Measurements from ENCODE around the gene UVSSA. TPM values are rescaled to one million over a fixed set of nuclear protein-coding genes. Genes with fewer than 3 reads are reported as not detected.
"Not testable (repeated sequence)": the region's sequence is repeated elsewhere in the genome, so short reads cannot be mapped to it uniquely, and the experiment has no call there.

The UVSSA gene
- total RNA-seq, 1 donor from 2014 or later = 33.9 TPM

DNA sequence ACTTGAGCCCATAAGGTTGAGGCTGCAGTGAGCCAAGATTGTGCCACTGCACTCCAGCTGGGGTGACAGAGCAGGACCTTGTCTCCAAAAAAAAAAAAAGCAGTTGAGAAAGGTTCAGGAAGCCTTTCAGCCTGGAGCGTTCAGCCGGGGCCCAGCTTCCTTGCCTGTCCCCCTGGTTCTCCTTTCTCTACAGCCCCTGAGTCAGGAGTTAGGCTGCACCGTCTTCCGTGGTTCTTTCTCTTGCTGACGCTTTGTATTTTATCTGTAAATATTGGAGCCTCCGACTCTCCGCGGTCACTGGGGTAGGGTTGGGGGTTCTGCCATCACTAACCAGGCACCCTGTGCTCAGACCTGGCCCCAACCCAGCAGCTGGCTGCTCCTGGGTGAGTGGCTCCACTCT is 13.8 kb upstream of the UVSSA start:
- no peak overlapping the region for H3K4me3 Mint-ChIP-seq (ENCODE audit: unreplicated experiment)
- H3K27ac Mint-ChIP-seq (ENCODE audit: unreplicated experiment) = no peak overlapping the region
- peaks cover 8% of the 10 kb centered on the region for H3K27me3 Mint-ChIP-seq (ENCODE audit: unreplicated experiment)
- H3K4me1 Mint-ChIP-seq (ENCODE audit: low read depth, unreplicated experiment) = no peaks in the 10 kb centered on the region
- peaks cover 17% of the 10 kb centered on the region for H3K9me3 Mint-ChIP-seq (ENCODE audit: unreplicated experiment)
- H3K36me3 Mint-ChIP-seq (ENCODE audit: unreplicated experiment) = peaks cover 6% of the 10 kb centered on the region
- TF ChIP-seq, protein P1, sequence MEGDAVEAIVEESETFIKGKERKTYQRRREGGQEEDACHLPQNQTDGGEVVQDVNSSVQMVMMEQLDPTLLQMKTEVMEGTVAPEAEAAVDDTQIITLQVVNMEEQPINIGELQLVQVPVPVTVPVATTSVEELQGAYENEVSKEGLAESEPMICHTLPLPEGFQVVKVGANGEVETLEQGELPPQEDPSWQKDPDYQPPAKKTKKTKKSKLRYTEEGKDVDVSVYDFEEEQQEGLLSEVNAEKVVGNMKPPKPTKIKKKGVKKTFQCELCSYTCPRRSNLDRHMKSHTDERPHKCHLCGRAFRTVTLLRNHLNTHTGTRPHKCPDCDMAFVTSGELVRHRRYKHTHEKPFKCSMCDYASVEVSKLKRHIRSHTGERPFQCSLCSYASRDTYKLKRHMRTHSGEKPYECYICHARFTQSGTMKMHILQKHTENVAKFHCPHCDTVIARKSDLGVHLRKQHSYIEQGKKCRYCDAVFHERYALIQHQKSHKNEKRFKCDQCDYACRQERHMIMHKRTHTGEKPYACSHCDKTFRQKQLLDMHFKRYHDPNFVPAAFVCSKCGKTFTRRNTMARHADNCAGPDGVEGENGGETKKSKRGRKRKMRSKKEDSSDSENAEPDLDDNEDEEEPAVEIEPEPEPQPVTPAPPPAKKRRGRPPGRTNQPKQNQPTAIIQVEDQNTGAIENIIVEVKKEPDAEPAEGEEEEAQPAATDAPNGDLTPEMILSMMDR (IDR thresholded peaks at IDR 0.05; ENCODE audit: partially characterized antibody, unreplicated experiment) = no peak
- no peak for DNase-seq

DNA sequence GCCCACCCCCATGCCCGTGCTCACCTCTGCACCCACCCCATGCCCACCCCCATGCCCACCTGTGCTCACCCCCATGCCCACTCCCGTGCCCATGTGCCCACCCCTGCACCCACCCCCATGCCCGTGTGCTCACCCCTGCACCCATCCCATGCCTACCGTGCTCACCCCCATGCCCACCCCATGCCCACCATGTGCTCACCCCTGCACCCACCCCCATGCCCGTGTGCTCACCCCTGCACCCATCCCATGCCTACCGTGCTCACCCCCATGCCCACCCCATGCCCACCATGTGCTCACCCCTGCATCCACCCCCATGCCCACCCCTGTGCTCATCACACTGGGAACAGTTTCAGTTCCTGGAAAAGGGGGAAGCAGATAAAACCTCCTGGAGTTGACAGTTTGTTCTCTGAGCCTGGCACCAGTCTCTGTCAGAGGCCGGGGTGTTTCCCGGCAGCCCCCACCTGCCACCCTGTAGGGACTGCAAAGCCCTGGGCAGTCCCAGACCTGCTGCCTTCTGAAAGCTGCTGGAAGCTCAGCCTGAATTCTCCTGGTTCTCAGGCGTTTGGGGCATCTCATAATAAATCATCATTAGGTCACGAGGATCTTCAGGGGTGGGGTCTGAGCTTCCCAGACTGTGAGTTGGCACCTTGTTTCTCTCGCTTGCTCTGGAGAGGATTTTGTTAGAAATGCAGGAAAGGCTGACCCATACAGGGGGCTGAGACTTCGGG is 13.0 kb upstream of the UVSSA start:
- H3K27ac Mint-ChIP-seq (ENCODE audit: unreplicated experiment); H3K36me3 Mint-ChIP-seq (ENCODE audit: unreplicated experiment); H3K4me3 Mint-ChIP-seq (ENCODE audit: unreplicated experiment); H3K27me3 Mint-ChIP-seq (ENCODE audit: unreplicated experiment); DNase-seq; H3K4me1 Mint-ChIP-seq (ENCODE audit: low read depth, unreplicated experiment): not testable (repeated sequence)
- peaks cover 17% of the 10 kb centered on the region for H3K9me3 Mint-ChIP-seq (ENCODE audit: unreplicated experiment)

DNA sequence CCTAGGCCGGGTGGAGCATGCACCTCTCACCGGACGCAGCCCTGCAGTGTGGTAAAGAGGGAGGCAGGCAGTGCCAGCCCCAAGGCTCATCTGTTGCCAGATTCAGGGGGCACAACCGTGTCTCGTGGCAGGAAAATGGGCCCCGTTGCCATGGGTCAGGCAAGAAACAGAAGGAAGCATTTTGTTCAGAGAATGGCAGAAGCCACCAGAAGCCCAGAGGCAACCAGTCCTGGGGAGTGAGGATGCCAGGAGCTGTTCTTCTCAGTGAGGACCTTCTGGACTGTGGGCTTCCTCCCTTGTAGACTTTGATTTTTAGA is 12.5 kb upstream of the UVSSA start:
- no peaks in the 10 kb centered on the region for H3K4me1 Mint-ChIP-seq (ENCODE audit: low read depth, unreplicated experiment)
- TF ChIP-seq, protein P1 (IDR thresholded peaks at IDR 0.05; ENCODE audit: partially characterized antibody, unreplicated experiment) = no peak
- peaks cover 10% of the 10 kb centered on the region for H3K36me3 Mint-ChIP-seq (ENCODE audit: unreplicated experiment)
- H3K27me3 Mint-ChIP-seq (ENCODE audit: unreplicated experiment) = peaks cover 8% of the 10 kb centered on the region
- H3K9me3 Mint-ChIP-seq (ENCODE audit: unreplicated experiment) = peaks cover 19% of the 10 kb centered on the region
- no peak overlapping the region for H3K27ac Mint-ChIP-seq (ENCODE audit: unreplicated experiment)
- H3K4me3 Mint-ChIP-seq (ENCODE audit: unreplicated experiment) = no peak overlapping the region
- DNase-seq = no peak

DNA sequence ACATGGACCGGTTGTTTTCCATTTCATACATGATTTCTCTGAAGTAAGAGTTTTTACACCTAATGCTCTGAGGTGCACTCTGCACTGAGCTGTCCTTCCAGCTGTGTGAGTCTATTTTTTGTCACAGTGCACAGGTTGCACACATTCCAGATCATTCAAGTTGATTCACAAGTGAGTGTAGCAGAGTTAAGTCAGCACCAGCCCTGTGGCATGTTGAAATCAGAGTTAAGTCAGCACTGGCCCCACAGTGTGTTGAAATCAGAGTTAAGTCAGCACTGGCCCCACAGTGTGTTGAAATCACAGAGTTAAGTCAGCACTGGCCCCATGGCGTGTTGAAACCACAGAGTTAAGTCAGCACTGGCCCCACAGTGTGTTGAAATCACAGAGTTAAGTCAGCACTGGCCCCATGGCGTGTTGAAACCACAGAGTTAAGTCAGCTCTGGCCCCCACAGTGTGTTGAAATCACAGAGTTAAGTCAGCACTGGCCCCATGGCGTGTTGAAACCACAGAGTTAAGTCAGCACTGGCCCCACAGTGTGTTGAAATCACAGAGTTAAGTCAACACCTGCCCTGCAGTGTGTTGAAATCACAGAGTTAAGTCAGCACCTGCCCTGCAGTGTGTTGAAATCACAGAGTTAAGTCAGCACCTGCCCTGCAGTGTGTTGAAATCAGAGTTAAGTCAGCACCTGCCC is 11.7 kb upstream of the UVSSA start:
- not testable (repeated sequence) for H3K4me3 Mint-ChIP-seq (ENCODE audit: unreplicated experiment); H3K4me1 Mint-ChIP-seq (ENCODE audit: low read depth, unreplicated experiment); DNase-seq; H3K27me3 Mint-ChIP-seq (ENCODE audit: unreplicated experiment); H3K27ac Mint-ChIP-seq (ENCODE audit: unreplicated experiment)
- Mint-ChIP-seq H3K36me3 (ENCODE audit: unreplicated experiment) (peaks cover 10% of the 10 kb centered on the region), H3K9me3 (ENCODE audit: unreplicated experiment) (peaks cover 16% of the 10 kb centered on the region)

DNA sequence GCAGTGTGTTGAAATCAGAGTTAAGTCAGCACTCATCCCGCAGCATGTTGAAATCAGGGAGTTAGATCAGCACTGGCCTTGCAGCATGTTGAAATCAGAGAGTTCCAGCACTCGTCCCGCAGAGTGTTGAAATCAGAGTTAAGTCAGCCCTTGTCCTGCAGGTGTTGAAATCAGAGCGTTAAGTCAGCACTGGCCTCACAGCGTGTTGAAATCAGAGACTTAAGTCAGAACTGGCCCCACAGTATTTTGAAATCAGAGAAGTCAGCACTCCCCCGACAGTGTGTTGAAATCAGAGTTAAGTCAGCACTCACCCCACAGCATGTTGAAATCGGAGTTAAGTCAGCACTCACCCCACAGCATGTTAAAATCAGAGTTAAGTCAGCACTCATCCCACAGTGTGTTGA is 10.9 kb upstream of the UVSSA start:
- TF ChIP-seq, protein P1 (IDR thresholded peaks at IDR 0.05; ENCODE audit: partially characterized antibody, unreplicated experiment) = no peak
- Mint-ChIP-seq H3K9me3 (ENCODE audit: unreplicated experiment) (peaks cover 11% of the 10 kb centered on the region), H3K4me3 (ENCODE audit: unreplicated experiment) (no peak overlapping the region), H3K27me3 (ENCODE audit: unreplicated experiment) (peaks cover 5% of the 10 kb centered on the region), H3K4me1 (ENCODE audit: low read depth, unreplicated experiment) (no peaks in the 10 kb centered on the region), H3K27ac (ENCODE audit: unreplicated experiment) (no peak overlapping the region), H3K36me3 (ENCODE audit: unreplicated experiment) (peaks cover 10% of the 10 kb centered on the region)
- no peak for DNase-seq

DNA sequence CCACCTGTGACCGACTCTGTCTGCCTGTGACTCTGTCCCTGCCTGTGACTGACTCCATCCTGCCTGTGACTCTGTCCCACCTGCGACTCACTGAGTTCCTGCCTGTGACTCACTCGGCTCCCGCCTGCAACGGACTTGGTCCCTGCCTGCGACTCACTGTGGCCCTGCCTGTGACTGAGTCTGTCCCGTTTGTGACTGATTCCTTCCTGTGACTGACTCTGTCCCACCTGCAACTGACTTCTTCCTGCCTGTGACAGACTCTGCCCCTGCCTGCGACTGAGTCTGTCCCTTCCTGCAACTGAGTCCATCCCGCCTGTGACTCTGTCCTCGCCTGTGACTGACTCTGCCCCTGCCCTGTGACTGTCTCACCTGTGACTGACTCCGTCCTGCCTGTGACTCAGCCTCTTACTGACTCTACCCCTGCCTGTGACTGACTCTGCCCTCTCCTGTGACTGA is 9.6 kb upstream of the UVSSA start:
- H3K27ac Mint-ChIP-seq (ENCODE audit: unreplicated experiment) = peak overlapping the region; percentile 22
- no peaks in the 10 kb centered on the region for H3K4me1 Mint-ChIP-seq (ENCODE audit: low read depth, unreplicated experiment)
- H3K27me3 Mint-ChIP-seq (ENCODE audit: unreplicated experiment) = peaks cover 5% of the 10 kb centered on the region
- H3K4me3 Mint-ChIP-seq (ENCODE audit: unreplicated experiment) = no peak overlapping the region
- peaks cover 10% of the 10 kb centered on the region for H3K36me3 Mint-ChIP-seq (ENCODE audit: unreplicated experiment)
- no peak for DNase-seq
- TF ChIP-seq, protein P1 (IDR thresholded peaks at IDR 0.05; ENCODE audit: partially characterized antibody, unreplicated experiment) = no peak
- peaks cover 8% of the 10 kb centered on the region for H3K9me3 Mint-ChIP-seq (ENCODE audit: unreplicated experiment)

Measured in glutamatergic neuron (in vitro differentiated cells).